Activated CD4-positive, alpha-beta T cell treated with anti-CD3 and anti-CD28 coated beads, Interleukin-2, Interleukin-4, amounts not matched to agents 100 ng/mL and 50 ng/mL, durations not matched to agents 16 hours and 8 hours (primary cell): ENCODE data around the gene TMEM9B.
"Not testable (repeated sequence)": the region's sequence is repeated elsewhere in the genome, so short reads cannot be mapped to it uniquely, and the experiment has no call there.

Experiments
- DNase-seq: peaks from one replicate; pipeline ENCODE4 v3.0.0-alpha.2; 2020; ENCODE audit warnings: low spot score

Gene TMEM9B

GRCh38 chr11:8964324-8965320, at the start of gene TMEM9B:
Gene TMEM9B (minus strand): TSS chr11:8964442. CDS start chr11:8964313, 129 bp downstream.
- DNase-seq: peak; percentile 88

- DNase-seq: no peak
These were observed 49.1 kb upstream of the TMEM9B start for GRCh38 chr11:9013373-9013772.

GRCh38 chr11:9009538-9009937, 45.3 kb upstream of the TMEM9B start:
- not testable (repeated sequence) for DNase-seq

GRCh38 chr11:9008661-9009060, 44.4 kb upstream of the TMEM9B start:
- DNase-seq: no peak

GRCh38 chr11:9008011-9008550, 43.8 kb upstream of the TMEM9B start:
- DNase-seq: no peak

- no peak for DNase-seq
These were observed 40.8 kb upstream of the TMEM9B start for GRCh38 chr11:9005087-9005486.

- DNase-seq: no peak
These were observed 40.1 kb upstream of the TMEM9B start for GRCh38 chr11:9004183-9004926.

GRCh38 chr11:9003573-9004182, 39.4 kb upstream of the TMEM9B start, which contains the start of gene NRIP3:
Gene NRIP3 (minus strand): TSS chr11:9004001. CDS start chr11:9003935, 66 bp downstream.
- peak; percentile 53 for DNase-seq

GRCh38 chr11:9002920-9003572, 38.8 kb upstream of the TMEM9B start:
- no peak for DNase-seq

GRCh38 chr11:9001736-9002135, 37.5 kb upstream of the TMEM9B start:
- peak; percentile 80 for DNase-seq

- no peak for DNase-seq
These were observed 33.8 kb upstream of the TMEM9B start for GRCh38 chr11:8998017-8998416.

GRCh38 chr11:8997451-8997850, 33.2 kb upstream of the TMEM9B start:
- no peak for DNase-seq

GRCh38 chr11:8989453-8989852, 25.2 kb upstream of the TMEM9B start:
- no peak for DNase-seq

- DNase-seq: no peak
These were observed 24.3 kb upstream of the TMEM9B start for GRCh38 chr11:8988329-8989234.

- no peak for DNase-seq
These were observed 23.2 kb upstream of the TMEM9B start for GRCh38 chr11:8987446-8987845.

GRCh38 chr11:8986772-8987171, 22.5 kb upstream of the TMEM9B start:
- DNase-seq: not testable (repeated sequence)

GRCh38 chr11:8985462-8985861, 21.2 kb upstream of the TMEM9B start:
- DNase-seq: no peak

GRCh38 chr11:8983552-8983951, 19.3 kb upstream of the TMEM9B start:
- DNase-seq: peak; percentile 59

GRCh38 chr11:8980485-8980884, 16.2 kb upstream of the TMEM9B start:
- no peak for DNase-seq

GRCh38 chr11:8979365-8979764, 15.1 kb upstream of the TMEM9B start:
- not testable (repeated sequence) for DNase-seq
